GM21526 (cell line): ENCODE data around the gene DLGAP1.

Experiments
- ATAC-seq: cut with Tn5 transposase; IDR thresholded peaks from one replicate; pipeline ENCODE4 v1.9.1; 2021; ENCODE audit warnings: moderate library complexity; ENCODE audit not compliant: unreplicated experiment, low FRiP score

The DLGAP1 gene

GRCh38 chr18:3877678-3878077 lies 577.4 kb downstream of the DLGAP1 start:
- no peak for ATAC-seq

DNA sequence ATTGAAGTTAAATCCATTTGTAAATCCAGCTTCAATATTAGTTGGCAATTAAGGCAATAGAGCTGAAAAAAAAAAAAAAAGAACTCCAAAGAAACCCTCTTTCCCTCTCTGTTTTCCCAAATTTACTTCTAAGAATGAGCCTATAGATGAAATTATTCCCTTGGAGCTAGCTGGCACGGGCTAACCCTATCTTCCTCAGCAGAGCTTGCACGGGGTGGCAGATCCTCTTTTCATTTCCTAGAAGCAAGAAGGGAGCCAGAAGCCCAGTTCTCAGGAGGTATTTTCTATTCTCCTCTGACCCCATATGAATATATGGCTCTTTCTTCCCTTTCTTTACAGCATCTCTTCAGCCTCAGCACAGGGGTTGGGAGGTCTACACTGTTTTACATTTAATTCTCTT lies 579.1 kb downstream of the DLGAP1 start:
- ATAC-seq = no peak

DNA sequence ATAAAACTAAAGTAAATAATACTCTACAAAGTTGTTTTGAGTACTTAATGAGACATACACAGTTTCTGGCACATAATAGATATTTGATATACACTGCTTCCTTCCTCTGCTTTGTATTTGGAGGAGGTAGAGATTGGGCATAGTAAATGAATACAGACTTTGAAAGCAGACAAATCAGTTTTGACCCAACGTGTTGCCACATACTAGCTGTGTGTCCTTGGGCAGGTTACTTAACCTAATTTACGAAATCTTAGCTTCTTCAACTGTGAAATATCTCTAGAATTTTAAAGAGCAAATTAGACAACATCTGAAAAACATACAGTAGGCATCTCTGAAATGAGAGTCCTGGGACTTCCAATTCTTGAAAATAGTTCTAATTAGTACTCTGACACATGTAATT lies 579.7 kb downstream of the DLGAP1 start:
- ATAC-seq = no peak

- ATAC-seq = no peak
These were observed 580.5 kb downstream of the DLGAP1 start for GRCh38 chr18:3874581-3874980.

- ATAC-seq = no peak
These were observed 581.0 kb downstream of the DLGAP1 start for GRCh38 chr18:3874125-3874524.

- no peak for ATAC-seq
These were observed 581.4 kb downstream of the DLGAP1 start for GRCh38 chr18:3873698-3874097.

DNA sequence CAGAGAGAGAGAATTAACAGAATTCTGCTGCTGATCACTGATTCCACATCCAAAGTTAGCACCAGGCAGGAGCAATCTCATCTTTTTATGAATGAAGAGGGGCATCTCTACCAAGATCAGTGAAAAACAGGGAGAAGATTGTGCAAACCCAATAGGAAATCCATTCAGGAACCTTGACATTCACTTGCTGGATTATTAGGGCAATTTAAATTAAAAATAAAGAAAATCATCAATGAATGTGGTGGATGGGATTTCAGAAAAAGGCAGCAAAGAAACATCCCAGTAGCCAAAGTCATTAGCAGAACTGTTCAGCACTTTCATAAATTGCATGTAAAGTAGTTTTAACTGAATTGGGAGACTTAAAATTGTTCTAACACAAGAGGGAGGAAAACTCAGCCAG lies 581.9 kb downstream of the DLGAP1 start:
- no peak for ATAC-seq

- no peak for ATAC-seq
These were observed 582.5 kb downstream of the DLGAP1 start for GRCh38 chr18:3872641-3873040.

GRCh38 chr18:3871687-3872086 lies 583.4 kb downstream of the DLGAP1 start:
- ATAC-seq = no peak

- ATAC-seq = no peak
These were observed 584.2 kb downstream of the DLGAP1 start for GRCh38 chr18:3870914-3871313.

GRCh38 chr18:3869848-3870247 lies 585.3 kb downstream of the DLGAP1 start:
- no peak for ATAC-seq

DNA sequence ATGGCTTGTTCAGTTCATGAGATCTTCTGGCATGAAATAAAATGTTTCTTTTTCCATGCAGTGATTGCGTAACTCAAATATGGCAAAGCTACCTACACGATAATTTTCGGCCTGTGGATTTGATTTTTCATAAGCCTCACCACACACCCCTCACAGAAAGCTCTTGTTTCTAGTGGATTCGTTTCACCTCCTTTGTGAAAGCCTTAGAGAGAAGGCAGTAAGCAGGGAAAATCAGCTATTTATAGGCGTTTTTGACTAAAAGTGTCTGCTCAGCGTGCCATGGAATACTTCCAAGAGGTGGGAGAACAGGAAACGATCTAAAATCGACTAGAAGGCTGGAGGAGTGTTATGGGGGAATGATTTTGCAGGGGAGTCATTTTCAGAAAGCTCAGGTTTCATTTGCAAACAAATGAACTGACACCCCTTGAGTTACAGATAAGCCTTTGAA lies 587.2 kb downstream of the DLGAP1 start:
- ATAC-seq = no peak

- ATAC-seq = no peak
These were observed 587.9 kb downstream of the DLGAP1 start for GRCh38 chr18:3867236-3867635.

GRCh38 chr18:3864669-3865298 lies 590.3 kb downstream of the DLGAP1 start:
- ATAC-seq = no peak

GRCh38 chr18:3863593-3863992 lies 591.5 kb downstream of the DLGAP1 start:
- no peak for ATAC-seq

- ATAC-seq = no peak
These were observed 592.1 kb downstream of the DLGAP1 start for GRCh38 chr18:3863006-3863405.

DNA sequence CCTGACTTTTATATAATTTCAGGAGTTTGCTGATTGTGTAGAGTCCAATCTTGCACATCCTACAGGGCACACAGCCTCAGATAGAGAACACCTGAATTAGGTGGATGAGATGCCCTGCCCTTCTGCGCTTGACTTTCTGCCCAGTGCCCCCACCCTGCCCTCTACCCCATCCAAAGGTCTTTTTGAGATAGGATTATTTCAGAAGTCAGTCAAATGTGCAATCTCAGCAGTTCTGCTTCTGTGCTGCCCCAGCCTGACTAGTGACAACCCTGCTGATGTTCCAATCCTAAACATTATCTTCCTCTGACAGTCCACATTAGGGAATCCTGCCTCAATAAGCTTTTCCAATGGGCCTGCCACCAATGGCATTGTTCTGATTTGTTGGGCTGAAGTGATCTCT lies 593.6 kb downstream of the DLGAP1 start:
- ATAC-seq = no peak

DNA sequence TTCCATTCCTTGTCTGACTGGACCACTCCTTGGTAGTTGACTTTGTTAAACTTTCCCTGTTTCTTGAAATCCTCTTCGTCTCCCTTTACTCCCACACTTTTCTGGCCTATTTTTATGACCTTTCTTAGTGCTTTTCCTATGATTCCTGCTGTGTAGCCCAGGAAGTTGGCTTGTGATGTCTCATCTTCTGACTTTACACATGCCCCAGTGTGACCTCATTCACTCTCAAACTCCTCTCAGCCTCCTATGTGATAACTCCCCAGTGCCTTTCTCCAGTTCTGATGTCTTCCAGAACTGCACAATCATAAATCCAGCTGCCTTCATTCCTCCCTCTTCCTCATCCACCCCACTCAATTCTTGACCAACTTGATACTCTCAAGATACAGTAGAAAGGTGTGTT lies 597.6 kb downstream of the DLGAP1 start:
- no peak for ATAC-seq

GRCh38 chr18:3855966-3856365 lies 599.1 kb downstream of the DLGAP1 start:
- ATAC-seq = no peak

GRCh38 chr18:3852321-3852720 lies 602.8 kb downstream of the DLGAP1 start:
- no peak for ATAC-seq

GRCh38 chr18:3851159-3851558 lies 603.9 kb downstream of the DLGAP1 start:
- no peak for ATAC-seq

DNA sequence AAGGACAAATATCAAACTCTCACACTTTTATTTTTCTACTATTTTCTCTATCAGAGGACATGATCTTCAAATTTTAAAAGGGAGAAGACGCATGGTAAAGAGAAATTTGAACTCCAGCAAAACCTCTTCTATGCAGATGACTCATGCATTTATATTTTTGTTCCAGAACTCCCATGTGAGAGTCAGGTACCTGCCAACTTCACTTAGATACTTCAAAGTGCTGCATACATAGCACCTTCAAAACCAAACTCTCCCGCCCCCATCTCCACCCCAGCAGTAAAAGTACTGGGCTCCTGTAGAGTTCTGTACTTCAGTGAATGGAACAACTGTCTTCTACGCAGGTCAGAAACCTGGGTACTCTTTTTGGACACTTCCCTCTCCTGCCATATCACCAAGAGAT lies 606.8 kb downstream of the DLGAP1 start:
- no peak for ATAC-seq

DNA sequence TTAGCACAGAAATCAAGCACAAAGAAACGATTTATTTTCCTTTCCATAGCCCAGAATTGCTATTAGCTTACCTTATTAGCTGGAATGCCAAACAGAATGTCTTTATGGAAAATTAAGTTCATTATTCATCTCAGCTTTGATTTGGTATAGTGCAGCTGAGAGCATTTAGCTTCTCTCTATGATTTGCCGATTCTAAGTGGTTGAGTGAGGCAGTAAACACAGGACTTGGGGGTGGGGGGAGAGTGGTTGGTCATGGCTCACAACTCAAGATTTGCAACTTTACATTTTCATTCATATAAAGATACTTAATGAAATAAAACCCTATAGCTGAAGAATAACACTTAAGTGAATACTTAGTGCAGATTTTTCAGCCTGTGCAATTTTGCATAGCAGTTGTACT lies 609.9 kb downstream of the DLGAP1 start:
- no peak for ATAC-seq
